ENCODE data around the gene DLG2.
"Not testable (repeated sequence)": the region's sequence is repeated elsewhere in the genome, so short reads cannot be mapped to it uniquely, and the experiment has no call there.

Gene DLG2

DNA sequence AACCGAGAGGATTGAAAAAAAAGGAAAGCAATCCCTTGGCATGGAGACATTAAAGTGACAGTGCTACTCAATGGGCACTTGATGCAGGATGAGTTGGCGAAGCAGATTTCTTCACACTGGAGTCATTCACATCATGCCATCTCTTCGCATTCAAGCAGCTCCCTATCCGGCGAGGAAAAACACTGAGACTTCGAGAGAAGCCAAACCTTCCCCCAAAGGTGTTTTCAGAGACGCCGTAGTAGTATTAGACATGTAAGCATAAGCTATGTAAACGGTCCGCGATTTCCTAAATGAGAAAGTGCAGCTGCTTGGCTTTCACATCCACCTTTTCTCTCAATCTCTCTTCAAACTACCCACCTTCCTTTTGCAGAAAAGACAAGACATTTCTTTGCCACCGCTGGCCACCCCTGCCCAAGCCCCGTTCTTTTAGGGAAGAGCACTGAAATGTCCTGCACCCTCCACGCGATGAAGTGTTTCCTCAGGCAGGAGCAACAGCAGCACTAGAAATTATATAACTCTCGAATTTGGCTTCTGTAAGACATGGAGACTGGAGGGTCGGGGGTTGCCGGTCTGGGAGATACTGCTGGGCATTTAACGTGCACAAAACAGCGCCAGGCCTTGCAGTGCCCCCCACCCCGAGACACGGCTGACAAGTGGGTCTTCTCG, at the start of gene DLG2:
Gene DLG2 (minus strand): TSS at position 13 of the 666 bp plus-strand sequence.
- DNase-seq, result no peak

DNA sequence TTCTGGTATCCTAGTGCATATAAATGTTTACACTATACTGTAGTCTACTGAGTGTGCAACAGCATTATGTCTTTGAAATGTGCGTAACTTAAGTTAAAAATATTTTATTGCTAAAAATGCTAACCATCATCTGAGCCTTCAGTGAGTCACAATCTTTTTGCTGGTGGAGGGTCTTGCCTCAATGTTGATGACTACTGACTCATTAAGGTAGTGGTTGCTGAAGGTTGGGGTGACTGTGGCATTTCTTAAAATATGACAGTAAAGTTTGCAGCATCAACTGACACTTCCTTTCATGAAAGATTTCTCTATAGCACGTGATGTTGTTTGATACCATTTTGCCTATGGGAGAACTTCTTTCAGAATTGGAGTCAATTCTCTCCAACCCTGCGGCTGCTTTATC, 46.2 kb upstream of the DLG2 start:
- DNase-seq, result no peak

DNA sequence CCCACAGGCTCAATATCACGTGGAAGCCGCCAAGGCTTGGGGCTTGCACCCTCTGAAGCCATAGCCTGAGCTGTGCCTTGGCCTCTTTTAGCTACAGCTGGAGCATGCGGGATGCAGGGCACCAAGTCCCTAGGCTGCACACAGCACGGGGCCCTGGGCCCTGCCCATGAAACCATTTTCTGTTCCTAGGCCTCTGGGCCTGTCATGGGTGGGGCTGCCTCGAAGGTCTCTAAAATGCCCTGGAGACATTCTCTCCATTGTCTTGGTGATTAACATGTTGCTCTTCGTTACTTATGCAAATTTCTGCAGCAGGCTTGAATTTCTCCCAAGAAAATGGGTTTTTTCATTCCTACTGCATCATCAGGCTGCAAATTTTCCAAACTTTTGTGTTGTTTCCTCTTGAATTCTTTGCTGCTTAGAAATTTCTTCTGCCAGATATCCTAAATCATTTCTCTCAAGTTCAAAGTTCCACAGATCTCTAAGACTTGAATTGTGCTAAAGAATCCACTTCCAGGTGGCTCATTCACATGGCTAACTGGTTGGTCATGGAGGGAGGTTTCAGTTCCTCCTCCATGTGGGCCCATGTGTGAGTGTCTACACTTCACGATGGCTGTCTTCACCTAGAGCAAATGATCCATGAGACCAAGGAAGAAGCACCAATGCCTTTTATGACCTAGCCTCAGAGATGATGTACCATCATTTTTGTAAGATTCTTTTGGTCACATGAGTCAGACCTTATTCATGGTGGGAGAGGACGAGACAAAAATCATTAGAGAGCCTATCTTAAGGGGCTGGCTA, 45.2 kb upstream of the DLG2 start:
- DNase-seq, result no peak

DNA sequence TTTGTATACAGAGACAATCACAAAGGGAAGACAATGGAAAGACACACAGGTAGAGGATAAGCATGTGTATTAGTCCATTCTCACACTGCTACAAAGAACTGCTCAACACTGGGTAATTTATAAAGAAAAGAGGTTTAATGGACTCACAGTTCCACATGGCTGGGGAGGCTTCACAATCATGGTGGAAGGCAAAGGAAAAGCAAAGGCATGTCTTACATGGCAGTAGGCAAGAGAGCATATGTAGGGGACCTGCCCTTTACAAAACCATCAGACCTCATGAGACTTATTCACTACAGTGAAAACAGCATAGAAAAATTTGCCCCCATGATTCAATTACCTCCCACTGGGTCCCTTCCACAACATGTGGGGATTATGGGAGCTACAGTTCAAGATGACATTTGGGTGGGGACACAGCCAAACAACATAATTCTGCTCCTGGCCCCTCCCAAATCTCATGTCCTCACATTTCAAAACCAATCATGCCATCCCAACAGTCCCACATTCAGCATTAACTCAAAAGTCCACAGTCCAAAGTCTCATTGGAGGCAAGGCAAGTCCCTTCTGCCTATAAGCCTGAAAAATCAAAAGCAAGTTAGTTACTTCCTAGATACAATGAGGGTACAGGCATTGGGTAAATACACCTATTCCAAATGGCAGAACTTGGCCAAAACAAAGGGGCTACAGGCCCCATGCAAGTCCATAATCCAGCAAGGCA, 44.0 kb upstream of the DLG2 start:
- not testable (repeated sequence) for DNase-seq

DNA sequence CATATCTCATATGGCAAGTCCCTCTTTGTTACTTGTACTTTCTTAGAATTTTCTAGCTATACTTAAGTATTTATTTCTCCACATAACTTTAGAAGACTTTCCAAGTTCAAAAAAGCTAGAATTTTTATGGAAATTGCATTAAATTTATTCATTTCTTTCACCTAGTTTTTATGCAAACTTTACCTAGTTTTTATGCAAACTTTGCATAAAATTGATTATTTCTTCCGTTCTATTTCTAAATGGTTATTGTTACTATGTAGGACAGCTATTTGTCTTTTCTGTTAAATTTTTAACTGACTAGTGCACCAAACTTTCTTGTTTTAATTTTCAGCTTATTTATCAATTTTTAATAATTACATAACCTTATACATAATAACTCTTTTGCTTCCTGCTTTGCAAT, 41.0 kb upstream of the DLG2 start:
- DNase-seq, result no peak

DNA sequence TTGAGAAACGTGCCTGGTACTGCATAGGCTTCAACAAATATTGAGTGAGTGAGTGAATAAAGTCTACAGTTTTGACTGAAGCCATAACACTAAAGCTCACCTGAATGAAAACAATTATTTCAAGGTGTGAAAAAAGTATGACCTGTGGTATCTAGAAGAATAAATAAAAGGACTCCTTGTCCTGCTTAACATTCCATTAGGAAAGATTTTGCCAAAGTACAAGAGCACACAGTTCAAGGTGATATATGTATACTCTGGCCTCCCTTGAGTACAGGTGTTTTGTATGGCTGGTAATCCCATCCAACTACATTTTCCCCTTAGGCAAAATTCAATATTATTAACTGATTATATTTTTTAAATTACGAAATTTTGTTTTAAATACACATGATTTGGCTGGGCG, 39.5 kb upstream of the DLG2 start:
- DNase-seq, result no peak

DNA sequence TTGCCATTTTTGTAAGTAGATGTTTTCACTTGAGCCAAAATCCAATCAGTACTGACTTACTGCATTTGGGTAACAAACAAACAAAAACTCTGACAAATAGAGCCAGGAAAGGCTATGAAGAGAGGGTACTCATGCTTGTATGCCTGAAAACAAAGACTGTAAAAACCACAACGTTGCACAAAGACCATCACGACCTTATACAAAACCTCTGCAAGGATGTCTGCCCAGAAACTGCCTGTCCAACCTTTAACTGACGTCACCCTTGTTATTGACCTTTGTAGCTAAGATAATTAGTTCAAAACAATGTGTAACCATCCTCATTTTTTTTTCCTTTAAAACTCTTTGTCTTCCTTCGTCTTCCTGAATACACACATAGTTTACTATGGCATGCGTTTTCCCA, 38.6 kb upstream of the DLG2 start:
- no peak for DNase-seq

DNA sequence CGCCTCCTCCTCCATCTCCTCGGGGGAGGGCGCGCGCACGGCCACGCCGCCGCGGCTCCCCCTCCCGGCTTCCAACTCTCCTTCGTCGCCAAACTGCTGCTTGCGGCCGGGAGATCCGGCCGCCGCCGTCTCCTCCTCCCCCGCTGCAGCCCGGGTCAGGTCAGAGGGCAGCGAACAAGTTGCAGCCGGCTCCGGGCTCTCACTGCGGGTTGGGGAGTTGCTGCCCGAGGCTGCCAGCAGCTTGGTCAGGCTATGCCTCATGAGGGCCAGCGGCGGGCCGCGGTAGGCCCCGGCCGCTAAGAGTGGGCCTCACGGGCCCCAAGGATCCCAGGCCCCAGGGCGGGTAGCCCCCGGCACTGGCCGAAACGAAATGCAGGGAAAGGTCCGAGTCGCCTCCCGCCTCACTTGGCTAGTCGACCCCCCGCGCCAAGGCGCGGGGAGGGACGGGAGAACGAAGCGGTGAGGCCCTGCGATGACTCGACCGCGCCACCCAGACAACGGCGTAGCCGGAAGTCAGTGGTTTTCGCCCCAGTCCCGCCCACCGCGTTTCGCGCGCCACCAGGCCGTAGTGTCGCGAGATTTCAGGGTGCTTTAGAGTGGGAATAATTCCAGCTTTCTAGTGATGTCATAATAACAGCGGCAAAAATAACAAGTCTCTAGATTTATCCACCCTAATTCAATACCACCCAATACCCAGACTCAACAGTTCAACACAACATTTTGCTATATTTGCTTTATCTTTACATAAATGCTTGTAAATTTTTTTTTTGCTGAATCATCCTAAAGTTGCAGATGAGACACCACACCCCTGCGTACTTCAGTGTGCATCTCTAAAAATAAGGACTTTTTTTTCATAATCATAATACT, 37.7 kb upstream of the DLG2 start, which contains the start of gene CREBZF:
Gene CREBZF (minus strand): TSS at position 515 of the 867 bp plus-strand sequence. CDS start 254 bp downstream, at position 261.
- peak; percentile 87 for DNase-seq

DNA sequence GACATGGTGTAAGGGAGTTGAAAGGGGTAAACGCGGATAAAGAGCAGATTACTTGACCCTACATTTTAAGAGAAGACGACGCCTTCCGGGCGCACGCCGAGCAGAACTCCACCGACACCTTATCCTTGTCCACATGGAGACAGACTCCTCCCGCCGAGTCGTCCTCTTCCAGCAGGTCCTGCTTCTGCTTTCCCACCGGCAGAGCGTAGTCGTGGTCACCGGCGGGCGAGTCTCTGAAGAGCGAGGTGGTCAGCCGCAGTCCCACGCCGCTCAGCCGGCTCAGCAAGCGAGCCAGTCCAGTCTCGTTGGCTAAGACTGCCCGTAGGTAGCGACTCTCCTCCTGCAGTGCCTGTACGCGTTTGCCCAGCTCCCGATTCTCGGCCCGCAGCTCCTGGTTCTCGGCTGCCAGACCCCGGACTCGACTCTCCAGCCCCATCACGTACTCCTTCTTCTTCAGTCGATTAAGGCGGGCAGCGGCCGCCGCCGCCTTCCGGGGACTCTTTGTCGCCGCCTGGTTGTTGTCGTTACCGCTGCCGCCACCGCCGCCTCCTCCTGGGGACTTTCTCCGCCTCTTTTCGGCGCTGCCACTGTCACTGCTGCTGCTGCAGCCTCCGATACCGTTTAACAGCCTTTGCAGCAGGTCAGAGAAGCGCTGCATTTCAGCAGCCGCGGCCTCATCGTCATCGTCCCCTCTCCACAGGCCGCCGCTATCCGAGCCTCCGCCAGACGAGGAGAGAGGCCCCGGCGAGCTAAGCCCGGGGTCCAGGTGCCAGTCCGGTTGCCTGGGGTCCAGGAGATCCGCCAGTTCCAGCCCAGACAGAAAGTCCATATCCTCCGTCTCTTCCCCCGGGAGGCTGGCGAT, 36.8 kb upstream of the DLG2 start:
- DNase-seq, result peak; percentile 85

DNA sequence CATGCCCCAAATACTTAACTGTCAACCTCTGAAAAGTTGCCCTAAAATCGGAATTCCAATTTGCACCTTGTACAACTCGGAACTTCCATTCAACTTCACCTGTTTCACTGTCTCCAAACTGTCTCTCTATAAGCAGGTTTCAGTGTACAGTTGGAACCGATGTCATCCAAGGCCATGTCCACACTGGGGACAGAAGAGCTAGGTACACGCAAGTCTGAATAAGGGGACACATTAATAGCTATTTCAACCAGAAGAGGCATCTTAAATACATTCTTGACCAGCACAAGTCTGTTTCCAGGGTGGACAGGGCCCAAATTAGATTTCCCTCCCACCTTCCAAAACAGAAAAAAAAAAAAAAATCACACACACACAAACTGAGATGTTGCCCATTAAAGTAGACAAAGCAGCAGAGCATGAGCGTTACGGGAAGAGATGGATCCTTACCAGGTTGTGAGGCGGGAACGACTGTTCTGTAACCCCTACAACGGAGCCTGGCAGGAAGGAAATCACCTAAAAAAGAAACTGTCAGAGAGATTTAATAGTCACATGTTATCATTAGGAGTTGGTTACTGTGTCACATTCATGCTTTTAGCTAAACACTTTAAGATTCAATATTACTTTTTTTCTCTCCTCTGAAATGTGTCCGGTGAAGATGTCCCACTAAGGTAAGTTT, 36.1 kb upstream of the DLG2 start:
- DNase-seq, result no peak

DNA sequence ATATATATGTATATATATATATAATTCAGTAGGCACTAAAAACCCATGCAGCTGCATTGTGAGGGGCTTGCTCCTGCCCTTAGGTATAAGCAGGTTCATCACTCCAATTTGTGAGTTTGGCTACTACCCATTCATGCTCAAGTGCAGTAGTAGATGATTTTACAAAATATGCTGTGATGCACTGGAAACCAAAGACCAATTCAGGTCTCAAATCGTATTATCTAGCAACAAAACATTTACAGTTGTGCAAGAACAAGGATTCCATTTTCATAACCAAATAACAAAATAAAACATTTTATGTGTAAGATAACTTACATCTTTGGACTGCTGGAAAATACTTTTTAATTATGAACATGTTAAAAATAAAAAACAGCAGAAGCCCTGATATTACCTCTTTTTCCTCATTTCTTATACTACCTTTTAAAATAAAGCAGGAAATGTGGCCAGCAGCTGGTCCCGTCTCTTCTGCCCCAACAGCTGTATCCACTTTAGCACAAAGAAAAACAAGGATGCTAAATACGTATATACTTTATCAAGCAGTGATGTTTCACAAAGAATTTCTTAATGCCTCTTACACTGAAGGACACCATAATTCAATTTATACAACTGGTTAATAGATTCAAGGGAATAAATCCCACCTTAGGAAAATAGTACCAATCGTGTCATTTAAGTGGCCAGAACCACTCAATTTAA, 35.0 kb upstream of the DLG2 start:
- DNase-seq, result no peak

DNA sequence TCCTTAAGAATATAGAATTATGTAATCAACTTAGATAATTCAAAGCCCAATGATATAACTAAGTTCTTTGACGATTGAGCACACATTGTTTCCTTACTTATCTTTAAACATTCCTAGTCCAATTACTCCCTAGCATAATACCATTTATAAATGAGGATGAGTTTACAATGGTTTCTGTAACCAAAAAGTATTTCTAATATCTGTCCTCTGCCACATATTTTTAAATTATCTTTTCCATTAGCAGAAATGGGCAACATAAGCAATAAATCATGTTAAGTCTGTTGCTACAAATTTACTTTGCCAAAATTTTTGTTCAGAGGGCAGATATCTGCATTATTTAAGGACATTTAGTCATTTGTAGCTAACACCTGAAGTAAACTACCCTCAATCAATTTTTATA, 31.0 kb upstream of the DLG2 start:
- no peak for DNase-seq

DNA sequence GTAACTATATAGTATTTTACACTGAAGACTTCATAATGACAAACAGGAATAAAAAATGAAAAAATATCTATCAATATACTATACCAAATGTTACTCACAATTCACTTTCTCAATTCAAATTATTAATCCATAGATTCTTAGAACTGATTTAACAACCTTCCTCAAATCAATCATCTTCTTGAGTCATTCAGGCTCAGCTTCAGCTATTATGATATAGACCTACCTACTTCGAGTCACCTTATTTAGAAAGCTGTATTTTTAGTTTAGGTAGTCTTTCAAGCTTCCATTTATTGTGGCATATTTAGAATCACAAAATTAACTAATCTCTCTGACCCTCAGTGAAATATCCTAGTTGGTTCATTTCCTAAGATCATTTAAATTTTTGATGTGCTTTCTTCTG, 29.6 kb upstream of the DLG2 start:
- no peak for DNase-seq

DNA sequence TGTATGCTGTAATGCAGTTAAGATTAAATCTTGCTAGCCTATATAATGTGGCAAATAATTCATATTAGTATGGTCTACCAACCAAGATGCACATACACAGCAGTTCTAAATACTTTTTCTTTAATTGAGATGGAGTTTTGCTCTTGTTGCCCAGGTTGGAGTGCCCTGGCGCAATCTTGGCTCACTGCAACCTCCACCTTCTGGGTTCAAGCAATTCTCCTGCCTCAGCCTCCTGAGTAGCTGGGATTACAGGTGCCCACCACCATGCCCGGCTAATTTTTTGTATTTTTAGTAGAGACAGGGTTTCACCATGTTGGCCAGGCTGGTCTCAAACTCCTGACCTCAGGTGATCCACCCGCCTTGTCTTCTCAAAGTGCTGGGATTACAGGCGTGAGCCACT, 27.2 kb upstream of the DLG2 start:
- not testable (repeated sequence) for DNase-seq

DNA sequence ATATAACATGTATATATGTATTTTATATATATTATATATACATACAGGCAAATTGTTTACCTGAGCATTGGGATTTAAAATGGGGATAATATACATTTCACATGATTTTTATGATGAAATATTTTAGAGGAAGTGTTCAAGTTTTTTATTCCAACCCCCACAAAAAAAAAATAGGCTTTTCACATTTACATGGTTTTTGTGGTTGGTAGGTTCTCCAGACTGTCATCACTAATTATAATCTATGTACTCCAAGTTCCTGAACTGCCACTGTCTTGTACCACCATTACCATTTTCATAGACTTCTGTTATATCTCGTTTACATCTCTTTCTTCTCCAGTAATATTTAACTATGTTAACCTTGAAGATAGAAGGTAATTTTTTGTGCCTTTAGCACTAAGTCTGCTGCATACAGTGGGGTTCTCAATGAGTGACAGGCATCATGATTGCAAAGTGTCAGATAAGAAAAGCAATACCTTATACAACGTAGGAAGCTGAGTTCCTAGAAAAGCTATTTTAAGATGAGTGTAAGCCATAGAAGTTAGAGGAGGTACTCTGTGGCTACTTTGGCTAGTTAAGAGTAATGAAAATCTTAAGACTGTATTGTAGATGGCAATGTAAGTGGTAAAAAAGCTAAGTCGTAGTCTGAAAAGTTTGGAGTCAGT, 25.8 kb upstream of the DLG2 start:
- DNase-seq, result no peak

DNA sequence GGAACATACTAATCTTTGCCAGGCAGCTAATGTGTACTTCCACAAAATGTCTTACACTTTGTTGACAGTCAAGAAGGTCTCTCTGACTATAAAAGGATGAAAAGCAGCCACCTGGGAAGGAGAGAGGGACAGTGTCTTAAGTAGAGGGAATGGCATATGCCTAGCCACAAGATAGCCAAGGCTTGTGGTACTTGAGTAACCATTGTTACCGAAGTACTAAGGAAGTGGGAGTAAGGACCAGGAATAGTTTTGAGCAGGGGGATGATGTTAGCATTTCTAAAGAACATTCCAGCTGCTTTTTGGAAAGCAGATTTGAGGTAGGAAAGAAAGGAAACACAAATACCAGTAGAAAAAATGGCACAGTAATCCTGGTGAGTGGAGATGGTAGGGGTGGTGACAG, 24.0 kb upstream of the DLG2 start:
- no peak for DNase-seq

DNA sequence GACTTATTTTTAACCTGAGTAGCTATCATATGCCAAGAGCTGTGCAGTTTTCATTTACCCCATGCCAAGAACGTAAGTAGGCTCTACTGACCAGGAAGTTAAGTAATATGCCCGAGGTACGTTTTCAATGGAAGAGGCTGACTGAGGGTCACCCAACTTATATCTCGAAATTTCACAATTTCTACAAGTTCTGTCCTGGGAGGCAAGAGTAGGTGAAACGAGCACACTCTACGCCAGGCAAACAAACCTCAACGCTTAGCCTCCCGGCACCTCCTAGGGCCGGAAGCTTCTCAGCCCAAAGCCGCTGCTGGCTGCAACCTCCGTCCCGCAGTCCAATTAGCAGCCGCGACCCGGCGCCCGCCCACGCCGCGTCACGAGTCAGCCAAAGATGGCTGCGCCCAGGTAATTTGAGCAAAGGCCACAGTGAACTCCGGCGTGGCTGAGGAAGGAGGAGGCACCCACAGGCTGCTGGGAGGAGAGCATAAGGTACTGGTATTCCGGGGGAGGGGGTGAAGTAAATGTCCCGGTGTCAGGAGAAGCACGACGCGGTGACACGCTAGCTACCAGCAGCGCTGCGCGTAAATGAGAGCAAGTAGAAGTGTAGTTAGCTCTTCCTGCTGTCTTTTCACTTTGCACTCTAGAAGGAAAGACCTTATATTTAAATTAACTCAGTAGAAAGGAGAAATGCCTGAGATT, 20.6 kb upstream of the DLG2 start, which contains the start of gene TMEM126A:
Gene TMEM126A (plus strand): TSS at position 364 of the 696 bp plus-strand sequence. CDS start 2,289 bp downstream, outside the sequence.
- peak; percentile 85 for DNase-seq

DNA sequence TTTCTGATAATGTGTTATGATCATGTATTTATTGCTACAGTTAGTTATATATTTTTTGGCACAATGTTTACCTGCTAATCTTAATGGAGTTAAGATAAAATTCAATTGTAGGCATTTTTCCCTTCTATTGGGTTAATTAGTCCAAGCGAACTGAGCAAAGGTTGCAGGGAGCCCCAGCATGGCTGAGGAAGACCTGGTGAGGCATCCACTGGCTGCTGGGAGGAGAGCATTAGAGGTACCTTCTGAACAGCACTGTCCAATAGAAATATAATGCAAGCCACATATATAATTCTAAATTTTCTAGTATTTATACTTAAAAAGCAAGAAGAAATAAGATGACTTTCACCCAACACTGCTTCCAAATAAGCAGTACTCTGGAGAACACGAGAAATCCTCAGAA, 19.9 kb upstream of the DLG2 start:
- DNase-seq, result no peak

DNA sequence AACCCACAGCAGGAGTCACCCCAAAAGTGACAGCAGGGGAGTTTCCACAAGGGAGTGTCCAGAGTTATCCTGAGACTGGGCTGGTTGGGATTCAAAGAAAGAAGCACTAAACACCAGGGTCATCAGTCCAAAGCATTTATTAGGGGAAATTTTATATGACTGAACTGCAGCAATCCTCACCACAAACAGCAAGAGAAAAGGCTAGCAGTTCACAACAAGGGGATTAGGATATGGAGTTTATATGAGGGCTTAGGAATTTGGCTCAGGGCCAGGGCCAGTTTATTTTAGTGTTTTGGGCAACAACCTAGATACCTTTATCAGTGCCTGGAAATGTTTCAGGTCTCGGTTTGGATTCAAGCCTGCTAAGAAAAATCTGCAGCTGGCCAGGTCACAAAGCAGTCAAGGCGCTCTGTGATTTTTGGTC, 16.1 kb upstream of the DLG2 start:
- DNase-seq, result no peak

All from activated effector memory CD4-positive, alpha-beta T cell treated with Interleukin-2 at 50 U/mL for 16 hours (primary cell).